Measurements from ENCODE around the gene CLTCL1.
"Not testable (repeated sequence)": the region's sequence is repeated elsewhere in the genome, so short reads cannot be mapped to it uniquely, and the experiment has no call there.

Gene CLTCL1

GRCh38 chr22:19291580-19292457 lies at the start of gene CLTCL1:
TSS of gene CLTCL1 (minus strand) at chr22:19291719. CDS start at chr22:19291641, 78 bp downstream.
- FAIRE-seq (no peak), DNase-seq (ENCODE audit: extremely low spot score, insufficient read length, low read depth) (peak; percentile 98)

GRCh38 chr22:19337137-19337536 lies 45.6 kb upstream of the CLTCL1 start:
- FAIRE-seq, result no peak
- no peak for DNase-seq (ENCODE audit: extremely low spot score, insufficient read length, low read depth)

GRCh38 chr22:19336133-19337075 lies 44.9 kb upstream of the CLTCL1 start:
- DNase-seq (ENCODE audit: extremely low spot score, insufficient read length, low read depth), result no peak
- no peak for FAIRE-seq

- FAIRE-seq, result no peak
- no peak for DNase-seq (ENCODE audit: extremely low spot score, insufficient read length, low read depth)
Measured at GRCh38 chr22:19331975-19332374, 40.5 kb upstream of the CLTCL1 start.

- no peak for FAIRE-seq
- no peak for DNase-seq (ENCODE audit: extremely low spot score, insufficient read length, low read depth)
Measured at GRCh38 chr22:19331474-19331873, 40.0 kb upstream of the CLTCL1 start.

GRCh38 chr22:19330865-19331418 lies 39.4 kb upstream of the CLTCL1 start:
- no peak for FAIRE-seq
- DNase-seq (ENCODE audit: extremely low spot score, insufficient read length, low read depth), result no peak

- not testable (repeated sequence) for FAIRE-seq; DNase-seq (ENCODE audit: extremely low spot score, insufficient read length, low read depth)
Measured at GRCh38 chr22:19330205-19330604, 38.7 kb upstream of the CLTCL1 start.

GRCh38 chr22:19329454-19329853 lies 37.9 kb upstream of the CLTCL1 start:
- no peak for DNase-seq (ENCODE audit: extremely low spot score, insufficient read length, low read depth)
- no peak for FAIRE-seq

- FAIRE-seq, result no peak
Measured at GRCh38 chr22:19325296-19325948, 33.9 kb upstream of the CLTCL1 start.

GRCh38 chr22:19323420-19323819 lies 31.9 kb upstream of the CLTCL1 start:
- FAIRE-seq; DNase-seq (ENCODE audit: extremely low spot score, insufficient read length, low read depth): not testable (repeated sequence)

More at GRCh38 chr22:19325296-19325948, 33.9 kb upstream of the CLTCL1 start:
- DNase-seq (ENCODE audit: extremely low spot score, insufficient read length, low read depth), result no peak

- no peak for FAIRE-seq
Measured at GRCh38 chr22:19321757-19322156, 30.2 kb upstream of the CLTCL1 start.

GRCh38 chr22:19320136-19320535 lies 28.6 kb upstream of the CLTCL1 start:
- FAIRE-seq, result not testable (repeated sequence)

More at GRCh38 chr22:19321757-19322156, 30.2 kb upstream of the CLTCL1 start:
- no peak for DNase-seq (ENCODE audit: extremely low spot score, insufficient read length, low read depth)

GRCh38 chr22:19319281-19319680 lies 27.8 kb upstream of the CLTCL1 start:
- FAIRE-seq, result no peak
- no peak for DNase-seq (ENCODE audit: extremely low spot score, insufficient read length, low read depth)

More at GRCh38 chr22:19320136-19320535, 28.6 kb upstream of the CLTCL1 start:
- not testable (repeated sequence) for DNase-seq (ENCODE audit: extremely low spot score, insufficient read length, low read depth)

- no peak for FAIRE-seq
- DNase-seq (ENCODE audit: extremely low spot score, insufficient read length, low read depth), result no peak
Measured at GRCh38 chr22:19317865-19318264, 26.3 kb upstream of the CLTCL1 start.

GRCh38 chr22:19307872-19308271 lies 16.4 kb upstream of the CLTCL1 start:
- DNase-seq (ENCODE audit: extremely low spot score, insufficient read length, low read depth), result no peak
- no peak for FAIRE-seq

GRCh38 chr22:19306535-19306934 lies 15.0 kb upstream of the CLTCL1 start:
- DNase-seq (ENCODE audit: extremely low spot score, insufficient read length, low read depth); FAIRE-seq: not testable (repeated sequence)

- no peak for DNase-seq (ENCODE audit: extremely low spot score, insufficient read length, low read depth)
- FAIRE-seq, result no peak
Measured at GRCh38 chr22:19304547-19304946, 13.0 kb upstream of the CLTCL1 start.

- no peak for DNase-seq (ENCODE audit: extremely low spot score, insufficient read length, low read depth)
- no peak for FAIRE-seq
Measured at GRCh38 chr22:19303785-19304184, 12.3 kb upstream of the CLTCL1 start.

- DNase-seq (ENCODE audit: extremely low spot score, insufficient read length, low read depth) (no peak), FAIRE-seq (no peak)
Measured at GRCh38 chr22:19295733-19296132, 4.2 kb upstream of the CLTCL1 start.
